ENCODE measurements around the gene NME2. TPM values are rescaled to one million over a fixed set of nuclear protein-coding genes. Genes with fewer than 3 reads are reported as not detected.

The NME2 gene
- polyA plus RNA-seq (902 to 1,260 TPM (median 1,116 TPM) in 3 replicates), polyA minus RNA-seq (154 to 294 TPM (median 291 TPM) in 3 replicates)
- polyA plus RNA-seq (2011; ENCODE audit: low read depth), result 551 TPM
- polyA plus RNA-seq (2011; cell fraction: cytosol; rRNA removed), result 1,149 and 1,346 TPM in 2 replicates
- polyA plus RNA-seq (2011; cell fraction: nucleus; rRNA removed), result 294 and 329 TPM in 2 replicates
- polyA plus RNA-seq (2012; ENCODE audit: low replicate concordance), result 915 and 1,246 TPM in 2 replicates
- polyA minus RNA-seq (2011; cell fraction: cytosol; rRNA and poly(A)+ RNA removed), result 486 TPM
- polyA minus RNA-seq (2011; cell fraction: nucleus; rRNA and poly(A)+ RNA removed), result 83.7 and 105 TPM in 2 replicates

DNA sequence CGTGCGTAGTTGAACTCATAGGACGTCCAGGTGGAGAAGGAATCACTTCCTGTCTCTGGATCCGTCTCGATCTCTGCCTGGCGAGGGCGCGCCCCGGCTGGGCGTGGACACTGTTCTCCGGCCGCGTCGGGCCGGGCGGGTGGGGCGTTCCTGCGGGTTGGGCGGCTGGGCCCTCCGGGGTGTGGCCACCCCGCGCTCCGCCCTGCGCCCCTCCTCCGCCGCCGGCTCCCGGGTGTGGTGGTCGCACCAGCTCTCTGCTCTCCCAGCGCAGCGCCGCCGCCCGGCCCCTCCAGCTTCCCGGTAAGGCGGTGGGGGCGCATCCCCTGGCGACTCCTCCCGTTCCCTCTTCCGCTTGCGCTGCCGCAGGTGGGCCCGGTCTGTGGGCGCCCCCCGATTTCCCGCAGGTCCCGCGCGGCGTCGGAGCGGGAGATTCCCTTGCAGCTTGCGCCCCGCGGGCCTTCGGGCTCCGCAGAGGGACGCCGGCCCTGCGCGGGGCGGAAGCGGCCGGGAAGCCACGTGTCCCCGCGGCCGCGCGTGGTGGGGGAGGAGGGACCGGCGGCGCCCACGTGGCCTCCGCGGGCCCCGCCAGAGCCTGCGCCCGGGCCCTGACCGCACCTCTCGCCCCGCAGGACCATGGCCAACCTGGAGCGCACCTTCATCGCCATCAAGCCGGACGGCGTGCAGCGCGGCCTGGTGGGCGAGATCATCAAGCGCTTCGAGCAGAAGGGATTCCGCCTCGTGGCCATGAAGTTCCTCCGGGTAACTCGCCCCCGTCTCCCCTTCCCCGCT, at the start of gene NME2:
Gene NME2, plus strand, starts transcription at position 214 of the 789 bp plus-strand sequence. Its CDS starts 420 bp downstream, at position 634.
- Histone ChIP-seq H2AFZ (ENCODE audit: control insufficient read depth, low read length) (peak within 1 kb of the TSS; percentile 82), H3K9me3 (ENCODE audit: control insufficient read depth, low read depth, low read length) (no peaks in the 10 kb centered on the region), H3K4me2 (ENCODE audit: control insufficient read depth, extremely low read depth, insufficient read depth, low read depth, low read length) (peak within 1 kb of the TSS; percentile 92), H3K27me3 (ENCODE audit: control insufficient read depth, extremely low read depth, insufficient read depth, low read length) (no peaks in the 10 kb centered on the region), H3K9me1 (ENCODE audit: control insufficient read depth, extremely low read depth, insufficient read depth, low read length) (no peaks in the 10 kb centered on the region), H4K20me1 (ENCODE audit: control insufficient read depth, extremely low read depth, insufficient read depth, low read length) (peaks cover 3% of the 10 kb centered on the region), H3K9ac (ENCODE audit: control insufficient read depth, extremely low read depth, insufficient read depth, low read length) (peak within 1 kb of the TSS; percentile 96), H3K4me1 (ENCODE audit: control insufficient read depth, extremely low read depth, insufficient read depth, low read length) (peaks cover 18% of the 10 kb centered on the region), H3K27ac (ENCODE audit: control insufficient read depth, insufficient read depth, low read length) (peak within 1 kb of the TSS; percentile 88), H3K4me3 (ENCODE audit: control insufficient read depth in 2 of 3, extremely low read depth in 1 of 3, insufficient read depth in 2 of 3, low read depth in 1 of 3, low read length in 3 of 3) (peak within 1 kb of the TSS; percentile 90 to 96 (median 95)), H3K79me2 (ENCODE audit: control insufficient read depth, insufficient read depth, low read length) (peaks cover 26% of the 10 kb centered on the region), H3K36me3 (ENCODE audit: control insufficient read depth in 2 of 2, extremely low read depth in 1 of 2, insufficient read depth in 2 of 2, low read length in 2 of 2) (peaks cover 24 to 34% of the 10 kb centered on the region in 2 experiments)
- DNase-seq (ENCODE audit: low read depth, low spot score) (peak; percentile 41), FAIRE-seq (peak; percentile 75)
- dilution Hi-C loops (cut with MboI; ENCODE audit: extremely low pct_ligation_motif_present, low sequenced_read_pairs), result no loop called here
- no peak for TF ChIP-seq EZH2 (IDR thresholded peaks at IDR 0.05; ENCODE audit: low read length)
- TF ChIP-seq, protein P1, sequence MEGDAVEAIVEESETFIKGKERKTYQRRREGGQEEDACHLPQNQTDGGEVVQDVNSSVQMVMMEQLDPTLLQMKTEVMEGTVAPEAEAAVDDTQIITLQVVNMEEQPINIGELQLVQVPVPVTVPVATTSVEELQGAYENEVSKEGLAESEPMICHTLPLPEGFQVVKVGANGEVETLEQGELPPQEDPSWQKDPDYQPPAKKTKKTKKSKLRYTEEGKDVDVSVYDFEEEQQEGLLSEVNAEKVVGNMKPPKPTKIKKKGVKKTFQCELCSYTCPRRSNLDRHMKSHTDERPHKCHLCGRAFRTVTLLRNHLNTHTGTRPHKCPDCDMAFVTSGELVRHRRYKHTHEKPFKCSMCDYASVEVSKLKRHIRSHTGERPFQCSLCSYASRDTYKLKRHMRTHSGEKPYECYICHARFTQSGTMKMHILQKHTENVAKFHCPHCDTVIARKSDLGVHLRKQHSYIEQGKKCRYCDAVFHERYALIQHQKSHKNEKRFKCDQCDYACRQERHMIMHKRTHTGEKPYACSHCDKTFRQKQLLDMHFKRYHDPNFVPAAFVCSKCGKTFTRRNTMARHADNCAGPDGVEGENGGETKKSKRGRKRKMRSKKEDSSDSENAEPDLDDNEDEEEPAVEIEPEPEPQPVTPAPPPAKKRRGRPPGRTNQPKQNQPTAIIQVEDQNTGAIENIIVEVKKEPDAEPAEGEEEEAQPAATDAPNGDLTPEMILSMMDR (optimal IDR thresholded peaks at IDR 0.05 in 1 of 3, IDR thresholded peaks at IDR 0.05 in 1 of 3, conservative IDR thresholded peaks at IDR 0.05 in 1 of 3; ENCODE audit: extremely low read depth in 1 of 3, insufficient read depth in 2 of 3, low read length in 3 of 3), result peak in 1 of 3 experiments; percentile 17

DNA sequence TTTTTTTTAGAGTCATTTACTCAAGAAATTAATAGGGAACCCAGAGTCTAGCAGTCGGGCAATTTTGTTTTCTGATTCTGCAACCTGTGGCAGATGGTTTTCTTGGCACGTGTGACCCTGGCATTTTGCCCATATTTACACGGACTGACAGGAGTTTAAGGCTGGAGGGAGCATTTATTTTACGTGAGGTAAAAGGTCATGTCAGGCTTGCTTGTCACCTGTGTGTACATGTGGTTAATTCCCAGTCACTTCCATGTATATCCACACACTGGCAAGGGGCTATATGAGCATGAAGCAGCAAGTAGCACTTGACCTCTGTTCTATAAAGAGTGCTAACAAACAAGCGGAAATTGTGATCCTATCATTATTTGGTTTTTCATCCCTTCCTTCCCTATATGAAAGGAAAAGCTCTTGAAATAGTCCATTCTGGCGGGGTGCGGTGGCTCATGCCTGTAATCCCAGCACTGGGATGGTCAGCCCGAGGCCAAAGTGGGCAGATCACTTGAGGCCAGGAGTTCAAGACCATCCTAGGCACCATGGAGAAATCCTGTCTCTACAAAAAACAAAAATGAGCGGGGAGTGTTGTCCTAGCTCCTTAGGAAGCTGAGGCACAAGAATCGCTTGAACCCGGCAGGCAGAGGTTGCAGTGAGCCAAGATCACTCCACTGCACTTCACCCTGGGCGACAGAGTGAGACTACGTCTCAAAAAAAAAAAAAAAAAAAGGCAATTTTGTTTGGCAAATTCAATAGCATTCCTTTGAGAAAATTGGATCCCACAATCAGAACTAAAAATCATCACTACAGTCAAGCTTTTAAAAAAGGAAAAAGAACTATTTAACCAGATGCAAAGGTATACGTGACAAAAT, 47.6 kb upstream of the NME2 start:
- H3K4me3 ChIP-seq (ENCODE audit: control insufficient read depth in 2 of 3, extremely low read depth in 1 of 3, insufficient read depth in 2 of 3, low read depth in 1 of 3, low read length in 3 of 3), result peak overlapping the region; percentile 67 to 75 (median 75)
- H3K9ac ChIP-seq (ENCODE audit: control insufficient read depth, extremely low read depth, insufficient read depth, low read length), result peak overlapping the region; percentile 96
- peaks cover 2 to 3% of the 10 kb centered on the region in 2 experiments for H3K36me3 ChIP-seq (ENCODE audit: control insufficient read depth in 2 of 2, extremely low read depth in 1 of 2, insufficient read depth in 2 of 2, low read length in 2 of 2)
- peaks cover 4% of the 10 kb centered on the region for H3K9me1 ChIP-seq (ENCODE audit: control insufficient read depth, extremely low read depth, insufficient read depth, low read length)
- peak overlapping the region; percentile 93 for H3K4me2 ChIP-seq (ENCODE audit: control insufficient read depth, extremely low read depth, insufficient read depth, low read depth, low read length)
- peaks cover 69% of the 10 kb centered on the region for H3K79me2 ChIP-seq (ENCODE audit: control insufficient read depth, insufficient read depth, low read length)
- no peak overlapping the region for H2AFZ ChIP-seq (ENCODE audit: control insufficient read depth, low read length)
- no peak overlapping the region for H3K27ac ChIP-seq (ENCODE audit: control insufficient read depth, insufficient read depth, low read length)
- FAIRE-seq (no peak), DNase-seq (ENCODE audit: low read depth, low spot score) (no peak)
- TF ChIP-seq EZH2 (IDR thresholded peaks at IDR 0.05; ENCODE audit: low read length), result no peak
- TF ChIP-seq, protein P1 (optimal IDR thresholded peaks at IDR 0.05 in 1 of 3, IDR thresholded peaks at IDR 0.05 in 1 of 3, conservative IDR thresholded peaks at IDR 0.05 in 1 of 3; ENCODE audit: extremely low read depth in 1 of 3, insufficient read depth in 2 of 3, low read length in 3 of 3), result no peak
- H3K4me1 ChIP-seq (ENCODE audit: control insufficient read depth, extremely low read depth, insufficient read depth, low read length), result peaks cover 34% of the 10 kb centered on the region
- no peaks in the 10 kb centered on the region for H3K9me3 ChIP-seq (ENCODE audit: control insufficient read depth, low read depth, low read length)
- H4K20me1 ChIP-seq (ENCODE audit: control insufficient read depth, extremely low read depth, insufficient read depth, low read length), result peaks cover 19% of the 10 kb centered on the region
- H3K27me3 ChIP-seq (ENCODE audit: control insufficient read depth, extremely low read depth, insufficient read depth, low read length), result no peaks in the 10 kb centered on the region
- dilution Hi-C loops (cut with MboI; ENCODE audit: extremely low pct_ligation_motif_present, low sequenced_read_pairs), result no loop called here

Measured in keratinocyte (primary cell).